H1 (cell line): Measurements from ENCODE around the gene MOCS3. TPM values are rescaled to one million over a fixed set of nuclear protein-coding genes. Genes with fewer than 3 reads are reported as not detected.

Experiments used
- NANOG ChIP-seq: IDR thresholded peaks from 2 replicates; pipeline ENCODE4 v1.6.1; 2011; ENCODE audit warnings: low read length, low read depth, mild to moderate bottlenecking, inconsistent platforms; ENCODE audit not compliant: insufficient read depth, poor library complexity, severe bottlenecking
- PHF8 ChIP-seq: fragments of 200-600 bp; sonication (generic); conservative IDR thresholded peaks from 2 replicates; pipeline ENCODE4 v1.7.1; 2012; ENCODE audit warnings: low read depth, mild to moderate bottlenecking, inconsistent platforms, low read length, moderate library complexity
- RXRA ChIP-seq: IDR thresholded peaks from 2 replicates; pipeline ENCODE4 v1.6.1; 2011; ENCODE audit warnings: low read depth, mild to moderate bottlenecking, low read length, moderate library complexity; ENCODE audit not compliant: insufficient read depth
- SIX5 ChIP-seq: IDR thresholded peaks from 2 replicates; pipeline ENCODE4 v1.6.1; 2011; ENCODE audit warnings: mild to moderate bottlenecking, low read depth, low read length
- TEAD4 ChIP-seq: IDR thresholded peaks from 2 replicates; pipeline ENCODE4 v1.6.1; 2012; ENCODE audit warnings: low read depth, low read length, inconsistent platforms, mixed read lengths
- polyA plus RNA-seq, 7 experiments: library from polyadenylated mRNA; depleted of rRNA in 3 of 7; stranded (reverse) in 5 of 7; unstranded in 2 of 7; fragments of >200 nt in 5 of 7; fragments of 200-250 nt in 2 of 7; gene quantifications; 1 replicate in 5 of 7; 2 replicates in 1 of 7; 4 replicates in 1 of 7; pipeline versions ENCODE4 v1.2.1 to v1.2.3, GENCODE V29; 2011 to 2013; ENCODE audit warnings: missing spikeins in 2 of 7, mixed read lengths in 2 of 7
- total RNA-seq: library from RNA; stranded (reverse); fragmentation: NEBNext Ultra II Directional; extraction: Animal tissue kit (Norgen Biotek cat#: 25700); gene quantifications from 2 replicates; pipeline ENCODE4 v1.2.1, GENCODE V29; 2021

The MOCS3 gene
- total and polyA plus RNA-seq, 2 of the 8 experiments (the other 6 are each of a cell fraction or from before 2014, with no cell fraction given) = 6.2 to 6.3 TPM

- TF ChIP-seq RXRA = no peak
- no peak for TF ChIP-seq NANOG
- no peak for TF ChIP-seq SIX5
- TF ChIP-seq TEAD4 = no peak
- TF ChIP-seq PHF8 = no peak
Observed at GRCh38 chr20:51004781-51005180, 46.2 kb downstream of the MOCS3 start (continued).
